Body of pancreas (tissue), 4 donors: ENCODE results near the gene ANKH. TPM values are rescaled to one million over a fixed set of nuclear protein-coding genes. Genes with fewer than 3 reads are reported as not detected.

Source experiments
- ATAC-seq: fragments of 150-250 bp; one replicate; pipeline ENCODE4 v1.9.1; 2016
- DNase-seq, 4 donors: peaks; one replicate each; pipeline ENCODE4 v3.0.0-alpha.2; 2019
- H3K27ac ChIP-seq, 4 donors: fragments of 200-600 bp; sonication (generic); 1 replicate in 3 of 4; 2 replicates in 1 of 4; pipeline versions ENCODE4 v1.5.1 to v1.6.1; 2016 to 2019; ENCODE audit warnings: mild to moderate bottlenecking in 1 of 4, mixed read lengths in 1 of 4, moderate library complexity in 1 of 4
- H3K27me3 ChIP-seq, 2 donors: fragments of 200-600 bp; sonication (generic); one replicate each; pipeline ENCODE4 v1.6.0; 2016; ENCODE audit warnings: mild to moderate bottlenecking in 1 of 2
- H3K36me3 ChIP-seq, 2 donors: fragments of 200-600 bp; sonication (generic); replicated peaks in 1 of 2; 2 replicates each; pipeline ENCODE4 v1.5.1; 2016; ENCODE audit warnings: low read depth in 2 of 2; ENCODE audit not compliant: insufficient read depth in 1 of 2
- H3K4me1 ChIP-seq: fragments of 200-600 bp; sonication (generic); one replicate; pipeline ENCODE4 v1.6.0; 2016
- H3K4me3 ChIP-seq, 2 donors: fragments of 200-600 bp; sonication (generic); 1 replicate in 1 of 2; 2 replicates in 1 of 2; pipeline ENCODE4 v1.5.1; 2016 to 2019
- H3K9me3 ChIP-seq, 3 donors: fragments of 200-600 bp; sonication (generic); 1 replicate in 2 of 3; 2 replicates in 1 of 3; pipeline ENCODE4 v1.5.1; 2016
- POLR2A ChIP-seq, 3 donors: fragments of 450-650 bp; IDR thresholded peaks; one replicate each; pipeline ENCODE4 v1.6.1; 2016; ENCODE audit warnings: antibody characterized with exemption in 3 of 3, mild to moderate bottlenecking in 2 of 3
- WGBS, 2 donors: methylation state at CpG; one replicate each; pipeline ENCODE4 v1.1.5; 2017; 5-methylcytosine and 5-hydroxymethylcytosine counted together
- intact Hi-C: fragments of 100-400 bp; cut with DNase I; formaldehyde crosslinking; loops from one replicate; pipeline ENCODE4 v1.15.1; 2023
- total RNA-seq, 2 donors: library from RNA; depleted of rRNA; stranded (reverse); fragments of >200 nt; gene quantifications; one replicate each; pipeline ENCODE4 v1.1.0, GENCODE V29; 2016
- TF ChIP-seq, protein P1 (sequence below), 7 experiments: fragments of 450-650 bp in 4 of 7; fragments of 200-600 bp in 3 of 7; sonication (generic) in 3 of 7; IDR thresholded peaks; one replicate each; pipeline ENCODE4 v1.5.1; 2016 to 2019; ENCODE audit warnings: antibody characterized with exemption in 7 of 7

Gene ANKH
- total RNA-seq, 2 donors from 2014 or later: 19.1 to 20.5 TPM

DNA sequence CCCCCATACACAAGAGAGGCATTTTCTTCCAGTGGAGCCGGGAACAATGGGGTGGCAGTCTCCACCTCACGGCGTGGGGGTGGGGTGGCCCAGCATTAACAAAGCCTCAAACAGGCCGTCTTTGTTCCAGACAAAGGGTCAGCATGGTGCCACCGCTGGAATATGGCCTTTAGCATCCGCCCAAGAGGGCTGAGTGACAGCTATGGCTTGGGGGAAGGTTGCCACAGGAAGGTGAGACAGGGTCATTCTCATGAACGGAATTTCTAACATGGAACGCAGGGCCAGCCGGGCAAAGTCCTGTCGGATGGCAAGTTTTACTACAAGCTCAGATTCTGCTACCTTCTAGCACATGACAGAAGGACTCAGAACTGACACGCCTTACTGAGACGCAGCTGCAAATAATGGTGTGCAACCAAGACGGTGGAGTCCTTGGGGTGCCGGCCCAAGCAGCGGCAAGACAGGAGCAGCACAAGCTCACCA lies 143.1 kb downstream of the ANKH start:
- Histone ChIP-seq H3K36me3 (no peaks in the 10 kb centered on the region), H3K27ac (no peak overlapping the region), H3K9me3 (no peaks in the 10 kb centered on the region), H3K4me1 (peaks cover 5% of the 10 kb centered on the region), H3K4me3 (no peak overlapping the region), H3K27me3 (no peaks in the 10 kb centered on the region)
- WGBS, 2 donors: 66 to 82% methylated on average over 15 of the region's 15 CpGs
- DNase-seq (no peak), ATAC-seq (no peak)
- TF ChIP-seq, protein P1, sequence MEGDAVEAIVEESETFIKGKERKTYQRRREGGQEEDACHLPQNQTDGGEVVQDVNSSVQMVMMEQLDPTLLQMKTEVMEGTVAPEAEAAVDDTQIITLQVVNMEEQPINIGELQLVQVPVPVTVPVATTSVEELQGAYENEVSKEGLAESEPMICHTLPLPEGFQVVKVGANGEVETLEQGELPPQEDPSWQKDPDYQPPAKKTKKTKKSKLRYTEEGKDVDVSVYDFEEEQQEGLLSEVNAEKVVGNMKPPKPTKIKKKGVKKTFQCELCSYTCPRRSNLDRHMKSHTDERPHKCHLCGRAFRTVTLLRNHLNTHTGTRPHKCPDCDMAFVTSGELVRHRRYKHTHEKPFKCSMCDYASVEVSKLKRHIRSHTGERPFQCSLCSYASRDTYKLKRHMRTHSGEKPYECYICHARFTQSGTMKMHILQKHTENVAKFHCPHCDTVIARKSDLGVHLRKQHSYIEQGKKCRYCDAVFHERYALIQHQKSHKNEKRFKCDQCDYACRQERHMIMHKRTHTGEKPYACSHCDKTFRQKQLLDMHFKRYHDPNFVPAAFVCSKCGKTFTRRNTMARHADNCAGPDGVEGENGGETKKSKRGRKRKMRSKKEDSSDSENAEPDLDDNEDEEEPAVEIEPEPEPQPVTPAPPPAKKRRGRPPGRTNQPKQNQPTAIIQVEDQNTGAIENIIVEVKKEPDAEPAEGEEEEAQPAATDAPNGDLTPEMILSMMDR (IDR thresholded peaks at IDR 0.05): no peak
- TF ChIP-seq POLR2A (IDR thresholded peaks at IDR 0.05): no peak
- intact Hi-C loops: loop anchor here (5.0 kb wide), 1 partner anchor 284 kb away; no protein-coding TSS in a partner anchor

DNA sequence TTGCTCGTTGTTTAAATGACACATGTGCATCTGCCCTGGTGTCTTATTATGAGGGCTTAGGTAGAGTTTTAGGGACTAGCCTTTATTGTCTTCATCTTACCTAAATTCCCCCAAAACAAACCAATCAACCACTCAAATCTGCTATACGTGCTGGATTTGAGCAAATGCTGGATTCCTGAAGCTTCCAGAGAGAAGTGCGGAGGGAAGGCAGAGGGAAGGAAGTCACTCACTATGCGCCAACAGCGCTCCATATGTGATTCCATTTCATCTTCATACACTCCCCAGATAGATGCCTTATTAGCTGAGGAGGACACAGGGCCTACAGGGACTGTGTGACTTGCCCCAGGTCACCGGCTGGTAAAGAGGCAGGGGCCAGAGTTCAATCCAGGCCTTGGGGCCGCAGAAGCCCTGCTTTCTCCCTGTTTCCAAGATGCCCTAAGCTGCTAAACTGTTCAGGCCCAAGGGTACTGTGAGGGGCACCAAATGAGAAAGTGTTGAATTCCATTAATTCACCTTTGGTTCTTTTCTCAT lies 143.6 kb downstream of the ANKH start:
- H3K4me1 ChIP-seq: peaks cover 5% of the 10 kb centered on the region
- TF ChIP-seq, protein P1 (IDR thresholded peaks at IDR 0.05): no peak
- TF ChIP-seq POLR2A (IDR thresholded peaks at IDR 0.05): no peak
- intact Hi-C loops: loop anchor here (5.0 kb wide), 1 partner anchor 284 kb away; no protein-coding TSS in a partner anchor
- ATAC-seq (no peak), DNase-seq (no peak)
- no peaks in the 10 kb centered on the region for H3K9me3 ChIP-seq
- no peak overlapping the region for H3K4me3 ChIP-seq
- WGBS, 2 donors: 80 to 81% methylated on average over 7 of the region's 7 CpGs
- H3K27me3 ChIP-seq: no peaks in the 10 kb centered on the region
- H3K27ac ChIP-seq: no peak overlapping the region
- no peaks in the 10 kb centered on the region for H3K36me3 ChIP-seq

DNA sequence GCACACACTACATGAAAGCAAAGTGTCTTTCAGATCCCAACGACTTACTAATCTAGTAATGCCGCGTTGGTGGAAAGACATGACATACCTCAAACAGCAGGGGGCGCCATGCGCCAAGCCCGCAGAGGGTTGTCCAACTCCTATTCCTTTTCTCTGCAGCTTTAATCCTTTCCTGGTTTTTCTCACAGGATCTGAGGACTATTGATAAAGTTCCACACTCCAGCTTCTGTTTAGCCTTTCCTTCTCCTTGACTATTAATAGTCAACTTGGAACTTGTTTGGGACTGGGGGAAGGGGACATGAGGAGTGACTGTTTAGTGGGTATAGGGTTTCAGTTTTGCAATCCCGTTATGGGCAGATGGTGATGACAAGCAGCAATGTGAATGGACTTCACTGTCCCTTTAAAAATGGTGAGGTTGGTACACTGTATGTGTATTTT lies 144.1 kb downstream of the ANKH start:
- DNase-seq: peak; percentile 75 to 78 (median 76)
- Histone ChIP-seq H3K4me3 (no peak overlapping the region), H3K4me1 (peaks cover 5% of the 10 kb centered on the region), H3K9me3 (no peaks in the 10 kb centered on the region), H3K27ac (no peak overlapping the region), H3K36me3 (no peaks in the 10 kb centered on the region), H3K27me3 (no peaks in the 10 kb centered on the region)
- ATAC-seq: peak; percentile 85
- WGBS, 2 donors: 2 to 5% methylated on average over 7 of the region's 7 CpGs
- TF ChIP-seq POLR2A (IDR thresholded peaks at IDR 0.05): no peak
- TF ChIP-seq, protein P1 (IDR thresholded peaks at IDR 0.05): peak; percentile 86 to 95 (median 93)
- intact Hi-C loops: loop anchor here (5.0 kb wide), 1 partner anchor 285 kb away; no protein-coding TSS in a partner anchor

DNA sequence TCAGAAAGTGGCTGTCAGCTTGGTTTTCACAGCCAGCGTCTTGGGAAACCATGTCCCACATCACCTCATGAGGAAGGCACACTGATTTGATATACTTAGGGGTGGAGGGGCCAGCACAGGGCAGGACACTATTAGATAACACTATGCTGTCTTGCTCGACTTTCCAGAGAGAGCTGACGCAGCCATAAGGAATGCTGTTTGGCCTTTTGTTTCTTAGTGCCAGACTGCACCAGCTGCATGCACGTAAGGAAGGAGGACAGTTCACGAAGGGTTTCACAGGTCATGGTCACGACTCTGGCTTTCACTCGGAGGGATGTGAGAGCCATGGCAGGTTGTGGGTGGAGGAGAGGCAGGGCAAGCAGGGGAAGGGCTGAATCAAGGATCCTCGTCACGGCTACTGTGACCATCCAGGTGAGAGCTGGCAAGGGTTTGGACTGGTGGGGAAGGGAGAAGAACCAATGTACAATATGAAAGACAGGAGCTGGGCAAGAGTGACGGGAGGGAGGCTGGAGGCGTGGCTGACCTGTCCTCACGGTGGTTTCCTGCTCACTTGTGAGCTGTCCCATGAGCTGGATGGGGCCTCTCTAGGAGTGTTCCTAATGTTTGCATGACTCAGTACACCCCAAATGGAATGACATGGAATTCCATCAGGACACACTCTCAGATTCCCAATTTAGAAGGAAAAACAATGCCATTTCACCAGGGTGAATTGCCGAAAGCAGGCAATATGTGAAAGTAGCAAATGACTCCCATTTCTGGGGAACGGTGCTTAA lies 145.3 kb downstream of the ANKH start:
- no peak for ATAC-seq
- Histone ChIP-seq H3K4me3 (no peak overlapping the region), H3K36me3 (no peaks in the 10 kb centered on the region), H3K9me3 (no peaks in the 10 kb centered on the region), H3K27ac (no peak overlapping the region), H3K4me1 (peaks cover 5% of the 10 kb centered on the region), H3K27me3 (no peaks in the 10 kb centered on the region)
- intact Hi-C loops: loop anchor here (5.0 kb wide), 1 partner anchor 286 kb away; no protein-coding TSS in a partner anchor
- no peak for DNase-seq
- WGBS, 2 donors: 80 to 81% methylated on average over 14 of the region's 14 CpGs
- TF ChIP-seq POLR2A (IDR thresholded peaks at IDR 0.05): no peak
- TF ChIP-seq, protein P1 (IDR thresholded peaks at IDR 0.05): no peak
